Measurements from ENCODE around the gene EIF4A3.

EIF4A3 gene

GRCh38 chr17:80122926-80123505 is 23.9 kb downstream of the EIF4A3 start:
- H3K4me3 ChIP-seq (ENCODE audit: control insufficient read depth, low read depth, low read length), result no peak overlapping the region
- no peak for DNase-seq (ENCODE audit: low read depth)
- no peak for TF ChIP-seq CTCF (IDR thresholded peaks at IDR 0.05; ENCODE audit: control insufficient read depth, insufficient read depth, low read depth, low read length, missing control alignments)

GRCh38 chr17:80122026-80122575 is 24.8 kb downstream of the EIF4A3 start:
- no peak for TF ChIP-seq CTCF (IDR thresholded peaks at IDR 0.05; ENCODE audit: control insufficient read depth, insufficient read depth, low read depth, low read length, missing control alignments)
- no peak overlapping the region for H3K4me3 ChIP-seq (ENCODE audit: control insufficient read depth, low read depth, low read length)
- no peak for DNase-seq (ENCODE audit: low read depth)

- DNase-seq (ENCODE audit: low read depth), result no peak
- TF ChIP-seq CTCF (IDR thresholded peaks at IDR 0.05; ENCODE audit: control insufficient read depth, insufficient read depth, low read depth, low read length, missing control alignments), result no peak
- H3K4me3 ChIP-seq (ENCODE audit: control insufficient read depth, low read depth, low read length), result no peak overlapping the region
These were observed 27.1 kb downstream of the EIF4A3 start for GRCh38 chr17:80119839-80120238.

DNA sequence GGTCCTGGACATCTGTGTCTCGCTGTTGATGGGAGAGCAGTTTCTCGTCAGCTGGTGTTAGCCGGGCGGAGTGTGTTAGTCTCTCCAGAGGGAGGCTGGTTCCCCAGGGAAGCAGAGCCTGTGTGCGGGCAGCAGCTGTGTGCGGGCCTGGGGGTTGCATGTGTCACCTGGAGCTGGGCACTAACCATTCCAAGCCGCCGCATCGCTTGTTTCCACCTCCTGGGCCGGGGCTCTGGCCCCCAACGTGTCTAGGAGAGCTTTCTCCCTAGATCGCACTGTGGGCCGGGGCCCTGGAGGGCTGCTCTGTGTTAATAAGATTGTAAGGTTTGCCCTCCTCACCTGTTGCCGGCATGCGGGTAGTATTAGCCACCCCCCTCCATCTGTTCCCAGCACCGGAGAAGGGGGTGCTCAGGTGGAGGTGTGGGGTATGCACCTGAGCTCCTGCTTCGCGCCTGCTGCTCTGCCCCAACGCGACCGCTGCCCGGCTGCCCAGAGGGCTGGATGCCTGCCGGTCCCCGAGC is 27.6 kb downstream of the EIF4A3 start:
- no peak for DNase-seq (ENCODE audit: low read depth)
- no peak for TF ChIP-seq CTCF (IDR thresholded peaks at IDR 0.05; ENCODE audit: control insufficient read depth, insufficient read depth, low read depth, low read length, missing control alignments)

GRCh38 chr17:80118601-80119270 is 28.2 kb downstream of the EIF4A3 start:
- H3K4me3 ChIP-seq (ENCODE audit: control insufficient read depth, low read depth, low read length), result no peak overlapping the region
- no peak for TF ChIP-seq CTCF (IDR thresholded peaks at IDR 0.05; ENCODE audit: control insufficient read depth, insufficient read depth, low read depth, low read length, missing control alignments)
- DNase-seq (ENCODE audit: low read depth), result no peak

More for the DNA sequence above, 27.6 kb downstream of the EIF4A3 start:
- H3K4me3 ChIP-seq (ENCODE audit: control insufficient read depth, low read depth, low read length), result no peak overlapping the region

DNA sequence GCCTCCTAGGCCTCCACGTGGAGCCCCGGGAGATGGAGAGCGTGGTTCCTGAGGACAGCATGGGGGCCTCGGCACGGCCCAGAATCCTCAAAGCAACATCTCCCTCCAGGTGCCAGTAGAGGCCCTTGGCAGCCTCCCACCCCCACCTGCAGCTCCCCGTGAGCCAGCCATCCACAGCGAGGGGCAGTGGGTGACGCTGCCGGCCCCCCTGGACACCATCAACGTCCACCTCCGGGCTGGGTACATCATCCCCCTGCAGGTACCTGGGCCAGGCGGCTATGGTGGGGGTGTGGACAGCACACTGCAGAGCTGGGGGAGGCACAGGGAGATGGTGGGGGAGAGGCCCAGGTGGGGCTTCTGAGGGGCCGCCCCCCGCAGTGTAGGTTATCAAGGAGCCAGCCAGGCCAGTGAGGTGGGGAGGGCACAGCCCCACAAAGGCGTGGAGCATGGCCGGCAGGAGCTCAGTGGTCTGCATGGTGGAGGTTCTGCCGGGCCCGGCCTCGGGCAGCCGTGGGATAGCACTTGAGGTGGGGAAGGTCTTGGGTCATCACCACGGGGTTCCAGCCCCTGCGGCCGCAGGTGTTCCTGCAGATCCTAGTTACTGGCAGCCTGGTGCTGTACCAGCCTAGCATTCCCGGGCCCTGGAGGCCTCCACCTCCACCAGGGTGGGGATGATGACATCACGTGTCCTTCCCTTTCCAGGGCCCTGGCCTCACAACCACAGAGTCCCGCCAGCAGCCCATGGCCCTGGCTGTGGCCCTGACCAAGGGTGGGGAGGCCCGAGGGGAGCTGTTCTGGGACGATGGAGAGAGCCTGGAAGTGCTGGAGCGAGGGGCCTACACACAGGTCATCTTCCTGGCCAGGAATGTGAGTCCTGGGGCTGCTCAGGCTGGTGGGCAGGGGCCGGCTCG is 29.2 kb downstream of the EIF4A3 start:
- no peak for TF ChIP-seq CTCF (IDR thresholded peaks at IDR 0.05; ENCODE audit: control insufficient read depth, insufficient read depth, low read depth, low read length, missing control alignments)
- no peak overlapping the region for H3K4me3 ChIP-seq (ENCODE audit: control insufficient read depth, low read depth, low read length)
- DNase-seq (ENCODE audit: low read depth), result no peak

Measured in AG09309 (cell line).